HEK293 (cell line): ENCODE measurements around the gene STT3A.
A peak's percentile ranks its signal among the peaks of the same experiment; 100 is the strongest.

ENCODE experiments used
- BCL11B ChIP-seq: fragments of 450-650 bp; formaldehyde crosslinking; IDR thresholded peaks from 2 replicates; pipeline ENCODE4 v1.5.1; 2016; ENCODE audit warnings: low read depth, missing biosample characterization, missing genetic modification characterization
- EGR2 ChIP-seq: fragments of 450-650 bp; formaldehyde crosslinking; IDR thresholded peaks from 2 replicates; pipeline ENCODE4 v1.5.1; 2016; ENCODE audit warnings: low read depth, missing biosample characterization, missing genetic modification characterization
- HOXA7 ChIP-seq: sonication (generic); formaldehyde crosslinking; IDR thresholded peaks from 2 replicates; pipeline ENCODE4 v1.8.1; 2022; ENCODE audit warnings: missing genetic modification reagents, borderline replicate concordance
- IKZF3 ChIP-seq: fragments of 450-650 bp; IDR thresholded peaks from 2 replicates; pipeline ENCODE4 v1.5.0; 2018; ENCODE audit warnings: missing biosample characterization, mild to moderate bottlenecking, missing genetic modification characterization, moderate library complexity
- KLF1 ChIP-seq: fragments of 450-650 bp; formaldehyde crosslinking; IDR thresholded peaks from 2 replicates; pipeline ENCODE4 v1.5.1; 2016; ENCODE audit warnings: missing biosample characterization, missing genetic modification characterization
- KLF7 ChIP-seq: fragments of 450-650 bp; formaldehyde crosslinking; IDR thresholded peaks from 2 replicates; pipeline ENCODE4 v1.5.1; 2016; ENCODE audit warnings: missing biosample characterization, missing genetic modification characterization, borderline replicate concordance
- SALL2 ChIP-seq: fragments of 450-650 bp; formaldehyde crosslinking; IDR thresholded peaks from 2 replicates; pipeline ENCODE4 v1.5.0; 2017; ENCODE audit warnings: missing biosample characterization, mild to moderate bottlenecking, missing genetic modification characterization, borderline replicate concordance
- SCRT2 ChIP-seq: fragments of 450-650 bp; formaldehyde crosslinking; IDR thresholded peaks from 2 replicates; pipeline ENCODE4 v1.5.1; 2016; ENCODE audit warnings: missing biosample characterization, missing genetic modification characterization
- SP2 ChIP-seq: fragments of 450-650 bp; formaldehyde crosslinking; IDR thresholded peaks from 2 replicates; pipeline ENCODE4 v1.5.1; 2016; ENCODE audit warnings: missing biosample characterization, missing genetic modification characterization
- TCF7L2 ChIP-seq: IDR thresholded peaks from 2 replicates; pipeline ENCODE4 v1.6.1; 2011; ENCODE audit warnings: low read depth, mild to moderate bottlenecking, inconsistent platforms, low read length, moderate library complexity, borderline replicate concordance
- ZBTB1 ChIP-seq: fragments of 450-650 bp; formaldehyde crosslinking; IDR thresholded peaks from 2 replicates; pipeline ENCODE4 v1.5.1; 2016; ENCODE audit warnings: missing biosample characterization, missing genetic modification characterization
- ZBTB20 ChIP-seq: fragments of 450-650 bp; formaldehyde crosslinking; IDR thresholded peaks from 2 replicates; pipeline ENCODE4 v1.5.1; 2016; ENCODE audit warnings: missing biosample characterization, missing genetic modification characterization
- ZBTB48 ChIP-seq: fragments of 450-650 bp; formaldehyde crosslinking; IDR thresholded peaks from 2 replicates; pipeline ENCODE4 v1.5.1; 2016; ENCODE audit warnings: missing biosample characterization, missing genetic modification characterization
- ZFP69B ChIP-seq: fragments of 450-650 bp; formaldehyde crosslinking; IDR thresholded peaks from 2 replicates; pipeline ENCODE4 v1.5.1; 2016; ENCODE audit warnings: missing biosample characterization, missing genetic modification characterization
- ZNF121 ChIP-seq: fragments of 450-650 bp; formaldehyde crosslinking; IDR thresholded peaks from 2 replicates; pipeline ENCODE4 v1.5.1; 2016; ENCODE audit warnings: missing biosample characterization, missing genetic modification characterization
- ZNF214 ChIP-seq: fragments of 450-650 bp; formaldehyde crosslinking; IDR thresholded peaks from 2 replicates; pipeline ENCODE4 v1.5.1; 2017; ENCODE audit warnings: missing biosample characterization, mild to moderate bottlenecking, missing genetic modification characterization, borderline replicate concordance
- ZNF221 ChIP-seq: fragments of 450-650 bp; formaldehyde crosslinking; IDR thresholded peaks from 2 replicates; pipeline ENCODE4 v1.5.1; 2017; ENCODE audit warnings: missing biosample characterization, missing genetic modification characterization, borderline replicate concordance
- ZNF341 ChIP-seq: fragments of 450-650 bp; formaldehyde crosslinking; IDR thresholded peaks from 2 replicates; pipeline ENCODE4; 2016; ENCODE audit warnings: low read depth, missing biosample characterization, missing genetic modification characterization
- ZNF391 ChIP-seq: fragments of 450-650 bp; formaldehyde crosslinking; IDR thresholded peaks from 2 replicates; pipeline ENCODE4 v1.5.1; 2016; ENCODE audit warnings: low read depth, missing biosample characterization, missing genetic modification characterization, borderline replicate concordance
- ZNF404 ChIP-seq: fragments of 450-650 bp; formaldehyde crosslinking; IDR thresholded peaks from 2 replicates; pipeline ENCODE4 v1.5.1; 2017; ENCODE audit warnings: missing biosample characterization, missing genetic modification characterization
- ZNF530 ChIP-seq: fragments of 450-650 bp; formaldehyde crosslinking; IDR thresholded peaks from 2 replicates; pipeline ENCODE4 v1.5.1; 2016; ENCODE audit warnings: low read depth, missing biosample characterization, missing genetic modification characterization
- ZNF585B ChIP-seq: fragments of 450-650 bp; formaldehyde crosslinking; IDR thresholded peaks from 2 replicates; pipeline ENCODE4 v1.5.1; 2016; ENCODE audit warnings: missing biosample characterization, missing genetic modification characterization
- ZNF596 ChIP-seq: fragments of 450-650 bp; IDR thresholded peaks from 2 replicates; pipeline ENCODE4 v1.5.0; 2018; ENCODE audit warnings: missing biosample characterization, mild to moderate bottlenecking, missing genetic modification characterization, moderate library complexity
- ZNF600 ChIP-seq: fragments of 450-650 bp; formaldehyde crosslinking; IDR thresholded peaks from 2 replicates; pipeline ENCODE4 v1.5.1; 2016; ENCODE audit warnings: missing biosample characterization, missing genetic modification characterization
- ZNF621 ChIP-seq: fragments of 450-650 bp; formaldehyde crosslinking; IDR thresholded peaks from 2 replicates; pipeline ENCODE4 v1.5.1; 2017; ENCODE audit warnings: missing biosample characterization, missing genetic modification characterization
- ZNF629 ChIP-seq: fragments of 450-650 bp; formaldehyde crosslinking; IDR thresholded peaks from 2 replicates; pipeline ENCODE4 v1.5.1; 2017; ENCODE audit warnings: missing biosample characterization, missing genetic modification characterization
- ZNF777 ChIP-seq: fragments of 450-650 bp; formaldehyde crosslinking; IDR thresholded peaks from 2 replicates; pipeline ENCODE4 v1.5.1; 2017; ENCODE audit warnings: missing biosample characterization, missing genetic modification characterization, borderline replicate concordance
- TF ChIP-seq, protein P1 (sequence below): fragments of 450-650 bp; formaldehyde crosslinking; IDR thresholded peaks from 2 replicates; pipeline ENCODE4 v1.5.1; 2016; ENCODE audit warnings: missing biosample characterization, missing genetic modification characterization
- TF ChIP-seq, protein P2 (sequence below): fragments of 450-650 bp; formaldehyde crosslinking; IDR thresholded peaks from 2 replicates; pipeline ENCODE4 v1.5.1; 2016; ENCODE audit warnings: missing biosample characterization, missing genetic modification characterization
- TF ChIP-seq, protein P3 (sequence below): fragments of 450-650 bp; formaldehyde crosslinking; optimal IDR thresholded peaks from 2 replicates; pipeline ENCODE3; 2016; ENCODE audit warnings: missing biosample characterization, mild to moderate bottlenecking, missing genetic modification characterization
- TF ChIP-seq, protein P4 (sequence below): fragments of 450-650 bp; formaldehyde crosslinking; IDR thresholded peaks from 2 replicates; pipeline ENCODE4 v1.5.1; 2016; ENCODE audit warnings: missing biosample characterization, missing genetic modification characterization
- TF ChIP-seq, protein P5 (sequence below): fragments of 450-650 bp; formaldehyde crosslinking; IDR thresholded peaks from 2 replicates; pipeline ENCODE4 v1.5.1; 2016; ENCODE audit warnings: missing biosample characterization, missing genetic modification characterization

The STT3A gene

DNA sequence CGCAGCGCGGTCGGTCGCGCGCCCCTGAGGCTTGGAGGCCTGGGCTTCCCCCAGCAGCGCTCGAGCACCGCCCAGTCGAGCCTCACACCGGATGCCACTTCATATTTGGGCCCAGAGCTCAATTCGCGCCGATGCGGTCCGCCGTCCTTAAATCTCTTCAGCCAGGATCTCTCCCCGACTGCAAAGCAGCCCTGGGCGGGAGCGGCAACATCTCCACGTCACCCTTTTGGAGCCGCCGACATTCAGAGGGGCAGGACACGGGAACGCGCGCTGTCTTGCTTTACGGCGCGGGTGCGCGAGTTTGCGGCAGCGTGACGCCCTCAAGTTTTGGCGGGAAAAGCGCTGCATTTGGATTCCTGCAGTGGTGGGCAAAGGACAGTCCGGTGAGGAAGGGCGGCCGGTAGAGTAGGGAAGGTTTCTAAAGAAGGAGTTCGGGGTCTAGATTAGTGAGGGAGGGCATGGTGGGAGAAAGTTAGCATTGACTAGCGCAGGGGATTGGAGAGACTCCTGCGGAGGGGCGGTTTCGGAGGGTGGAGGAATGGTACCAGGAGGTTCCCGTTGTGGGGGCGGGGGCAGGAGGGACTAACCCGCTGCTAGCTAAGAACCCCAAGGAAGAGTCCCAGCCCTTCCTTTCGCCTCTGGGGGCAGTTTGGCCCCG, 33.1 kb downstream of the STT3A start (continued):
- TF ChIP-seq ZNF214 (tag by site-specific recombination) (no peak), IKZF3 (tag by site-specific recombination) (no peak; the same call in none of the 2 replicates), ZBTB1 (tag by site-specific recombination) (0 out of 2 replicates have a peak, but pooled peaks have one; percentile 16), ZNF777 (tag by site-specific recombination) (no peak), KLF7 (tag by site-specific recombination) (peak; percentile 96), ZNF596 (no peak), TCF7L2 (0 out of 2 replicates have a peak, but pooled peaks have one; percentile 12), SP2 (tag by site-specific recombination) (peak; percentile 89), EGR2 (tag by site-specific recombination) (peak; percentile 84), HOXA7 (no peak), ZNF621 (tag by site-specific recombination) (no peak), ZFP69B (tag by site-specific recombination) (peak; percentile 86), BCL11B (tag by site-specific recombination) (peak; percentile 26; the same call in 1 of the 2 replicates), ZNF391 (peak; percentile 94), ZNF600 (tag by site-specific recombination) (peak; percentile 78), ZNF585B (tag by site-specific recombination) (no peak), ZBTB48 (peak; percentile 78), ZNF629 (tag by site-specific recombination) (peak; percentile 88), SALL2 (tag by site-specific recombination) (0 out of 2 replicates have a peak, but pooled peaks have one; percentile 38), ZNF121 (tag by site-specific recombination) (no peak), ZNF404 (no peak), SCRT2 (tag by site-specific recombination) (no peak), ZBTB20 (peak; percentile 71; the same call in 1 of the 2 replicates), ZNF221 (tag by site-specific recombination) (no peak), ZNF530 (tag by site-specific recombination) (no peak), KLF1 (tag by site-specific recombination) (peak; percentile 77), ZNF341 (tag by site-specific recombination) (peak; percentile 96)
- TF ChIP-seq, protein P1, sequence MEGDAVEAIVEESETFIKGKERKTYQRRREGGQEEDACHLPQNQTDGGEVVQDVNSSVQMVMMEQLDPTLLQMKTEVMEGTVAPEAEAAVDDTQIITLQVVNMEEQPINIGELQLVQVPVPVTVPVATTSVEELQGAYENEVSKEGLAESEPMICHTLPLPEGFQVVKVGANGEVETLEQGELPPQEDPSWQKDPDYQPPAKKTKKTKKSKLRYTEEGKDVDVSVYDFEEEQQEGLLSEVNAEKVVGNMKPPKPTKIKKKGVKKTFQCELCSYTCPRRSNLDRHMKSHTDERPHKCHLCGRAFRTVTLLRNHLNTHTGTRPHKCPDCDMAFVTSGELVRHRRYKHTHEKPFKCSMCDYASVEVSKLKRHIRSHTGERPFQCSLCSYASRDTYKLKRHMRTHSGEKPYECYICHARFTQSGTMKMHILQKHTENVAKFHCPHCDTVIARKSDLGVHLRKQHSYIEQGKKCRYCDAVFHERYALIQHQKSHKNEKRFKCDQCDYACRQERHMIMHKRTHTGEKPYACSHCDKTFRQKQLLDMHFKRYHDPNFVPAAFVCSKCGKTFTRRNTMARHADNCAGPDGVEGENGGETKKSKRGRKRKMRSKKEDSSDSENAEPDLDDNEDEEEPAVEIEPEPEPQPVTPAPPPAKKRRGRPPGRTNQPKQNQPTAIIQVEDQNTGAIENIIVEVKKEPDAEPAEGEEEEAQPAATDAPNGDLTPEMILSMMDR: no peak
- TF ChIP-seq, protein P2, sequence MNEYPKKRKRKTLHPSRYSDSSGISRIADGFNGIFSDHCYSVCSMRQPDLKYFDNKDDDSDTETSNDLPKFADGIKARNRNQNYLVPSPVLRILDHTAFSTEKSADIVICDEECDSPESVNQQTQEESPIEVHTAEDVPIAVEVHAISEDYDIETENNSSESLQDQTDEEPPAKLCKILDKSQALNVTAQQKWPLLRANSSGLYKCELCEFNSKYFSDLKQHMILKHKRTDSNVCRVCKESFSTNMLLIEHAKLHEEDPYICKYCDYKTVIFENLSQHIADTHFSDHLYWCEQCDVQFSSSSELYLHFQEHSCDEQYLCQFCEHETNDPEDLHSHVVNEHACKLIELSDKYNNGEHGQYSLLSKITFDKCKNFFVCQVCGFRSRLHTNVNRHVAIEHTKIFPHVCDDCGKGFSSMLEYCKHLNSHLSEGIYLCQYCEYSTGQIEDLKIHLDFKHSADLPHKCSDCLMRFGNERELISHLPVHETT (tag by site-specific recombination): peak; percentile 96
- TF ChIP-seq, protein P3, sequence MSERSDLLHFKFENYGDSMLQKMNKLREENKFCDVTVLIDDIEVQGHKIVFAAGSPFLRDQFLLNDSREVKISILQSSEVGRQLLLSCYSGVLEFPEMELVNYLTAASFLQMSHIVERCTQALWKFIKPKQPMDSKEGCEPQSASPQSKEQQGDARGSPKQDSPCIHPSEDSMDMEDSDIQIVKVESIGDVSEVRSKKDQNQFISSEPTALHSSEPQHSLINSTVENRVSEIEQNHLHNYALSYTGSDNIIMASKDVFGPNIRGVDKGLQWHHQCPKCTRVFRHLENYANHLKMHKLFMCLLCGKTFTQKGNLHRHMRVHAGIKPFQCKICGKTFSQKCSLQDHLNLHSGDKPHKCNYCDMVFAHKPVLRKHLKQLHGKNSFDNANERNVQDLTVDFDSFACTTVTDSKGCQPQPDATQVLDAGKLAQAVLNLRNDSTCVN (tag by site-specific recombination): peak; percentile 100
- TF ChIP-seq, protein P4, sequence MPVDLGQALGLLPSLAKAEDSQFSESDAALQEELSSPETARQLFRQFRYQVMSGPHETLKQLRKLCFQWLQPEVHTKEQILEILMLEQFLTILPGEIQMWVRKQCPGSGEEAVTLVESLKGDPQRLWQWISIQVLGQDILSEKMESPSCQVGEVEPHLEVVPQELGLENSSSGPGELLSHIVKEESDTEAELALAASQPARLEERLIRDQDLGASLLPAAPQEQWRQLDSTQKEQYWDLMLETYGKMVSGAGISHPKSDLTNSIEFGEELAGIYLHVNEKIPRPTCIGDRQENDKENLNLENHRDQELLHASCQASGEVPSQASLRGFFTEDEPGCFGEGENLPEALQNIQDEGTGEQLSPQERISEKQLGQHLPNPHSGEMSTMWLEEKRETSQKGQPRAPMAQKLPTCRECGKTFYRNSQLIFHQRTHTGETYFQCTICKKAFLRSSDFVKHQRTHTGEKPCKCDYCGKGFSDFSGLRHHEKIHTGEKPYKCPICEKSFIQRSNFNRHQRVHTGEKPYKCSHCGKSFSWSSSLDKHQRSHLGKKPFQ (tag by site-specific recombination): peak; percentile 63
- TF ChIP-seq, protein P5, sequence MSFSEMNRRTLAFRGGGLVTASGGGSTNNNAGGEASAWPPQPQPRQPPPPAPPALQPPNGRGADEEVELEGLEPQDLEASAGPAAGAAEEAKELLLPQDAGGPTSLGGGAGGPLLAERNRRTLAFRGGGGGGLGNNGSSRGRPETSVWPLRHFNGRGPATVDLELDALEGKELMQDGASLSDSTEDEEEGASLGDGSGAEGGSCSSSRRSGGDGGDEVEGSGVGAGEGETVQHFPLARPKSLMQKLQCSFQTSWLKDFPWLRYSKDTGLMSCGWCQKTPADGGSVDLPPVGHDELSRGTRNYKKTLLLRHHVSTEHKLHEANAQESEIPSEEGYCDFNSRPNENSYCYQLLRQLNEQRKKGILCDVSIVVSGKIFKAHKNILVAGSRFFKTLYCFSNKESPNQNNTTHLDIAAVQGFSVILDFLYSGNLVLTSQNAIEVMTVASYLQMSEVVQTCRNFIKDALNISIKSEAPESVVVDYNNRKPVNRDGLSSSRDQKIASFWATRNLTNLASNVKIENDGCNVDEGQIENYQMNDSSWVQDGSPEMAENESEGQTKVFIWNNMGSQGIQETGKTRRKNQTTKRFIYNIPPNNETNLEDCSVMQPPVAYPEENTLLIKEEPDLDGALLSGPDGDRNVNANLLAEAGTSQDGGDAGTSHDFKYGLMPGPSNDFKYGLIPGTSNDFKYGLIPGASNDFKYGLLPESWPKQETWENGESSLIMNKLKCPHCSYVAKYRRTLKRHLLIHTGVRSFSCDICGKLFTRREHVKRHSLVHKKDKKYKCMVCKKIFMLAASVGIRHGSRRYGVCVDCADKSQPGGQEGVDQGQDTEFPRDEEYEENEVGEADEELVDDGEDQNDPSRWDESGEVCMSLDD (tag by site-specific recombination): peak; percentile 77
